OCI-LY7 (cell line): ENCODE measurements around the gene ACTG2. TPM values are rescaled to one million over a fixed set of nuclear protein-coding genes. Genes with fewer than 3 reads are reported as not detected.

Experiments used
- BruUV-seq: library from RNA; stranded (reverse); fragments of 400-500 nt; replicated peaks from 2 replicates; lab custom pipeline; 2021; lab: Mats Ljungman, UMichigan
- CTCF ChIA-PET: fragments of 300-600 bp; sonication (Branson Sonifier 250); formaldehyde crosslinking; loops from one replicate; lab custom pipeline; 2022; ENCODE audit warnings: antibody characterized with exemption; ENCODE audit not compliant: unreplicated experiment; lab: Charles Lee
- POLR2A ChIA-PET: fragments of 300-600 bp; sonication (Branson Sonifier 250); formaldehyde crosslinking; loops from one replicate; lab custom pipeline; 2022; ENCODE audit warnings: antibody characterized with exemption; lab: Charles Lee
- DNase-seq: peaks from one replicate; pipeline ENCODE4 v3.0.0-alpha.2; 2015; ENCODE audit warnings: low spot score
- H2AFZ ChIP-seq: fragments of 200-600 bp; sonication (generic), shearing (Covaris generic); 2 replicates; pipeline ENCODE4 v1.6.1; 2014; ENCODE audit warnings: mild to moderate bottlenecking, antibody characterized with exemption, low read length, moderate library complexity
- H3K27ac ChIP-seq: fragments of 200-600 bp; sonication (generic); 2 replicates; pipeline ENCODE4 v1.5.1; 2014; ENCODE audit warnings: mixed run types, low read depth, mild to moderate bottlenecking, moderate library complexity, low read length, inconsistent platforms; ENCODE audit not compliant: poor library complexity, severe bottlenecking
- H3K36me3 ChIP-seq: fragments of 200-600 bp; sonication (generic); 2 replicates; pipeline ENCODE4 v1.6.1; 2014; ENCODE audit warnings: mild to moderate bottlenecking, antibody characterized with exemption, low read length, moderate library complexity, mixed read lengths; ENCODE audit not compliant: insufficient read depth
- H3K4me1 ChIP-seq: fragments of 200-600 bp; sonication (generic); 2 replicates; pipeline ENCODE4 v1.5.1; 2014; ENCODE audit warnings: mild to moderate bottlenecking, low read length; ENCODE audit not compliant: insufficient read depth, poor library complexity, severe bottlenecking
- H3K4me2 ChIP-seq: fragments of 200-600 bp; sonication (generic); 2 replicates; pipeline ENCODE4 v1.6.1; 2014; ENCODE audit warnings: mild to moderate bottlenecking, low read length
- H3K4me3 ChIP-seq: fragments of 200-600 bp; sonication (generic); 2 replicates; pipeline ENCODE4 v1.5.1; 2014; ENCODE audit warnings: mild to moderate bottlenecking, low read depth, low read length; ENCODE audit not compliant: poor library complexity, severe bottlenecking
- H3K79me2 ChIP-seq: fragments of 200-600 bp; sonication (generic); 2 replicates; pipeline ENCODE4 v1.6.1; 2016; ENCODE audit warnings: low read depth, mild to moderate bottlenecking, low read length, moderate library complexity, mixed read lengths; ENCODE audit not compliant: insufficient read depth
- H3K9me2 ChIP-seq: fragments of 200-600 bp; sonication (generic); 2 replicates; pipeline ENCODE4 v1.6.1; 2016; ENCODE audit warnings: mild to moderate bottlenecking, low read length, mixed read lengths; ENCODE audit not compliant: insufficient read depth
- H3K9me3 ChIP-seq: fragments of 200-600 bp; sonication (generic); 2 replicates; pipeline ENCODE4 v1.6.1; 2014; ENCODE audit warnings: mild to moderate bottlenecking, mixed run types, low read length, mixed read lengths
- H4K20me1 ChIP-seq: fragments of 200-600 bp; sonication (generic); 2 replicates; pipeline ENCODE4 v1.6.1; 2014; ENCODE audit warnings: mild to moderate bottlenecking, antibody characterized with exemption, low read length, moderate library complexity, mixed read lengths; ENCODE audit not compliant: insufficient read depth
- CTCF ChIP-seq: fragments of 200-600 bp; sonication (generic); conservative IDR thresholded peaks from 2 replicates; pipeline ENCODE4 v1.5.1; 2014; ENCODE audit warnings: mild to moderate bottlenecking, antibody characterized with exemption, low read length, moderate library complexity, mixed read lengths
- EZH2phosphoT487 ChIP-seq: fragments of 200-600 bp; sonication (generic); IDR thresholded peaks from 2 replicates; pipeline ENCODE4 v1.6.1; 2018; ENCODE audit warnings: low read depth, borderline replicate concordance, mild to moderate bottlenecking, mixed run types, antibody characterized with exemption, low read length, moderate library complexity, mixed read lengths
- intact Hi-C: fragments of 100-400 bp; cut with micrococcal nuclease; formaldehyde crosslinking; loops from one replicate; pipeline ENCODE4 v1.10.0; 2022; ENCODE audit not compliant: unreplicated experiment
- total RNA-seq, 2 experiments: library from RNA; depleted of rRNA in 1 of 2; stranded (reverse); fragments of >200 nt in 1 of 2; shearing (Covaris generic) in 1 of 2; gene quantifications; 2 replicates each; pipeline ENCODE4 v1.2.3, GENCODE V29; 2014 to 2022

ACTG2 gene
- total RNA-seq, 2 experiments from 2014 or later: not detected

- DNase-seq: peak; percentile 30
Observed at GRCh38 chr2:73851274-73851673, 41.5 kb upstream of the ACTG2 start.

DNA sequence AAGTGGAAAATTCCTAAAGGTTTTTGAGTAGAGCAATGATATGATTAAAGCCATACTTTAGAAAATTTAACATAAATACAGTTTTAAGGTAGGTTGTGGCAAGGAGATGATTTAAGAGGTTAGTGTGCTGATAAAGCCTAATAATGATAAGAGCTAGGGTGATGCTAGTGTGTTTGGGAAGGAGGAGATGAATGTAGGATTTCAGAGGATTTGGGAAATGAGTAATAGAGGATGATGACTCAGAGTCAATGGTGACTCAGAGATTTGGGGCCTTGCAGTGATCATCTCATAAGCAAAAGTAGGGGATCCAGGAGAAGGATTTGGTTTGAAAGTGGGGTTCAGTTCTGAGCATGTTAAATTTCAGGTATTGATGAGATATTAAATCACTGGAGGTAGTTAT lies 40.8 kb upstream of the ACTG2 start:
- no peaks in the 10 kb centered on the region for H4K20me1 ChIP-seq
- no peak overlapping the region for H3K27ac ChIP-seq
- ChIA-PET CTCF (no interaction called here), POLR2A (interaction anchor here (0.7 kb wide), 1 partner anchor 204 kb away, joined by 3 read pairs; no protein-coding TSS in a partner anchor)
- no peak for DNase-seq
- no peak overlapping the region for H2AFZ ChIP-seq
- peaks cover 95% of the 10 kb centered on the region for H3K36me3 ChIP-seq
- no peaks in the 10 kb centered on the region for H3K79me2 ChIP-seq
- no peak overlapping the region for H3K4me2 ChIP-seq
- intact Hi-C loops: no loop called here
- BruUV-seq: no TSS peak
- TF ChIP-seq EZH2phosphoT487 (no peak), CTCF (no peak)
- H3K9me3 ChIP-seq: no peaks in the 10 kb centered on the region
- no peaks in the 10 kb centered on the region for H3K9me2 ChIP-seq
- peaks cover 9% of the 10 kb centered on the region for H3K4me1 ChIP-seq
- H3K4me3 ChIP-seq: no peak overlapping the region

More at GRCh38 chr2:73851274-73851673, 41.5 kb upstream of the ACTG2 start:
- ChIA-PET CTCF (no interaction called here), POLR2A (no interaction called here)
- H3K4me3 ChIP-seq: no peak overlapping the region
- intact Hi-C loops: no loop called here
- no peak overlapping the region for H2AFZ ChIP-seq
- H3K4me2 ChIP-seq: no peak overlapping the region
- peaks cover 95% of the 10 kb centered on the region for H3K36me3 ChIP-seq
- H3K79me2 ChIP-seq: no peaks in the 10 kb centered on the region
- peaks cover 1% of the 10 kb centered on the region for H3K4me1 ChIP-seq
- no peak overlapping the region for H3K27ac ChIP-seq
- no peaks in the 10 kb centered on the region for H4K20me1 ChIP-seq
- TF ChIP-seq CTCF (peak; percentile 70), EZH2phosphoT487 (no peak)
- H3K9me2 ChIP-seq: no peaks in the 10 kb centered on the region
- no peaks in the 10 kb centered on the region for H3K9me3 ChIP-seq
- no TSS peak for BruUV-seq

- H3K9me3 ChIP-seq: no peaks in the 10 kb centered on the region
- H2AFZ ChIP-seq: no peak overlapping the region
- H3K36me3 ChIP-seq: peaks cover 91% of the 10 kb centered on the region
- DNase-seq: no peak
- H4K20me1 ChIP-seq: no peaks in the 10 kb centered on the region
- no peaks in the 10 kb centered on the region for H3K9me2 ChIP-seq
- no peak for TF ChIP-seq CTCF
- TF ChIP-seq EZH2phosphoT487: no peak
- H3K79me2 ChIP-seq: no peaks in the 10 kb centered on the region
- no peak overlapping the region for H3K4me3 ChIP-seq
- intact Hi-C loops: no loop called here
- CTCF ChIA-PET: no interaction called here
- no peak overlapping the region for H3K27ac ChIP-seq
- no peak overlapping the region for H3K4me2 ChIP-seq
- peaks cover 10% of the 10 kb centered on the region for H3K4me1 ChIP-seq
- BruUV-seq: no TSS peak
- POLR2A ChIA-PET: interaction anchor here (0.6 kb wide), 1 partner anchor 219 kb away, joined by 3 read pairs; no protein-coding TSS in a partner anchor
Observed at GRCh38 chr2:73855526-73855925, 37.3 kb upstream of the ACTG2 start.
